ENCODE results near the gene TPM4.
"Not testable (repeated sequence)": the region's sequence is repeated elsewhere in the genome, so short reads cannot be mapped to it uniquely, and the experiment has no call there.

TPM4 gene

GRCh38 chr19:16119075-16119857, 43.0 kb downstream of the TPM4 start:
- in situ Hi-C loops (cut with MboI; ENCODE audit: low sequenced_read_pairs) = not testable (repeated sequence)

GRCh38 chr19:16121141-16121540, 44.8 kb downstream of the TPM4 start:
- in situ Hi-C loops (cut with MboI; ENCODE audit: low sequenced_read_pairs) = no loop called here

- in situ Hi-C loops (cut with MboI; ENCODE audit: low sequenced_read_pairs) = no loop called here
These were observed 45.7 kb downstream of the TPM4 start for GRCh38 chr19:16121967-16122366.

- in situ Hi-C loops (cut with MboI; ENCODE audit: low sequenced_read_pairs) = no loop called here
These were observed 48.7 kb downstream of the TPM4 start for GRCh38 chr19:16124953-16125352.

GRCh38 chr19:16125737-16126495, 49.6 kb downstream of the TPM4 start:
- in situ Hi-C loops (cut with MboI; ENCODE audit: low sequenced_read_pairs) = no loop called here

GRCh38 chr19:16127080-16127479, 50.8 kb downstream of the TPM4 start:
- in situ Hi-C loops (cut with MboI; ENCODE audit: low sequenced_read_pairs) = no loop called here

GRCh38 chr19:16127776-16128371, 51.6 kb downstream of the TPM4 start:
- in situ Hi-C loops (cut with MboI; ENCODE audit: low sequenced_read_pairs) = no loop called here

GRCh38 chr19:16131648-16132047, 55.4 kb downstream of the TPM4 start:
- in situ Hi-C loops (cut with MboI; ENCODE audit: low sequenced_read_pairs) = no loop called here

- in situ Hi-C loops (cut with MboI; ENCODE audit: low sequenced_read_pairs) = no loop called here
These were observed 57.5 kb downstream of the TPM4 start for GRCh38 chr19:16133818-16134217.

- in situ Hi-C loops (cut with MboI; ENCODE audit: low sequenced_read_pairs) = no loop called here
These were observed 58.2 kb downstream of the TPM4 start for GRCh38 chr19:16134510-16134909.

GRCh38 chr19:16135430-16136127, 59.3 kb downstream of the TPM4 start:
- in situ Hi-C loops (cut with MboI; ENCODE audit: low sequenced_read_pairs) = no loop called here

- in situ Hi-C loops (cut with MboI; ENCODE audit: low sequenced_read_pairs) = no loop called here
These were observed 60.1 kb downstream of the TPM4 start for GRCh38 chr19:16136185-16136999.

GRCh38 chr19:16139752-16140151, 63.5 kb downstream of the TPM4 start:
- in situ Hi-C loops (cut with MboI; ENCODE audit: low sequenced_read_pairs) = no loop called here

- in situ Hi-C loops (cut with MboI; ENCODE audit: low sequenced_read_pairs) = no loop called here
These were observed 64.7 kb downstream of the TPM4 start for GRCh38 chr19:16141043-16141442.

- in situ Hi-C loops (cut with MboI; ENCODE audit: low sequenced_read_pairs) = no loop called here
These were observed 65.8 kb downstream of the TPM4 start for GRCh38 chr19:16142032-16142580.

- in situ Hi-C loops (cut with MboI; ENCODE audit: low sequenced_read_pairs) = no loop called here
These were observed 67.3 kb downstream of the TPM4 start, which contains the start of gene HSH2D for GRCh38 chr19:16143399-16144215. HSH2D (plus strand) TSS chr19:16143685; CDS start chr19:16148751, 5,066 bp downstream.

GRCh38 chr19:16144216-16144581, 67.9 kb downstream of the TPM4 start:
- in situ Hi-C loops (cut with MboI; ENCODE audit: low sequenced_read_pairs) = no loop called here

- in situ Hi-C loops (cut with MboI; ENCODE audit: low sequenced_read_pairs) = no loop called here
These were observed 69.8 kb downstream of the TPM4 start for GRCh38 chr19:16146112-16146511.
